A549 treated with GW870086 at 1 μM for 4 hours (cell line): ENCODE measurements around the gene ZCCHC12. TPM values are rescaled to one million over a fixed set of nuclear protein-coding genes. Genes with fewer than 3 reads are reported as not detected.

ENCODE experiments used
- total RNA-seq: library from RNA; stranded (reverse); fragments of 200-300 nt; extraction: Qiagen RNA extraction; gene quantifications from 5 replicates; pipeline ENCODE4 v1.2.3, GENCODE V29; 2022; ENCODE audit warnings: low read depth

Gene ZCCHC12
- total RNA-seq = 0.14 to 0.30 TPM (median 0.22 TPM) in 5 replicates

GRCh38 chrX:118823263-118824172 is at the start of gene ZCCHC12:
Gene ZCCHC12 (plus strand): TSS chrX:118823824. CDS start chrX:118825245, 1,421 bp downstream.

Other genes starting within 250 kb of the ZCCHC12 start
- 50.2 to 66.2 TPM (median 61.3 TPM) in 5 replicates for gene IL13RA1, start 96.2 kb upstream of the ZCCHC12 start, total RNA-seq
- gene LONRF3, start 150.8 kb downstream of the ZCCHC12 start, total RNA-seq = 2.8 to 3.6 TPM (median 3.3 TPM) in 5 replicates
- not detected in 5 replicates for gene CT47C1, start 249.2 kb downstream of the ZCCHC12 start, total RNA-seq